ENCODE data around the gene UBE2E2. TPM values are rescaled to one million over a fixed set of nuclear protein-coding genes. Genes with fewer than 3 reads are reported as not detected.

Gene UBE2E2
- total RNA-seq, 2 experiments from 2014 or later, result 0.55 to 1.3 TPM

GRCh38 chr3:23495507-23495906, 292.4 kb downstream of the UBE2E2 start:
- DNase-seq, result no peak
- ChIA-PET POLR2A (no interaction called here), CTCF (no interaction called here)
- no peaks in the 10 kb centered on the region for H3K27me3 Mint-ChIP-seq
- no peak overlapping the region for H3K27ac Mint-ChIP-seq
- H3K4me3 Mint-ChIP-seq, result no peak overlapping the region
- no peaks in the 10 kb centered on the region for H3K36me3 Mint-ChIP-seq (ENCODE audit: low read depth)
- H3K4me1 Mint-ChIP-seq, result no peaks in the 10 kb centered on the region
- no peaks in the 10 kb centered on the region for H3K9me3 Mint-ChIP-seq

- Mint-ChIP-seq H3K4me1 (no peaks in the 10 kb centered on the region), H3K9me3 (no peaks in the 10 kb centered on the region), H3K36me3 (ENCODE audit: low read depth) (no peaks in the 10 kb centered on the region), H3K27me3 (no peaks in the 10 kb centered on the region), H3K4me3 (no peak overlapping the region), H3K27ac (no peak overlapping the region)
- DNase-seq, result no peak
- CTCF ChIA-PET, result no interaction called here
- POLR2A ChIA-PET, result no interaction called here
Observed at GRCh38 chr3:23496165-23496564, 293.0 kb downstream of the UBE2E2 start.

- CTCF ChIA-PET, result no interaction called here
- H3K4me3 Mint-ChIP-seq, result no peak overlapping the region
- POLR2A ChIA-PET, result no interaction called here
- DNase-seq, result no peak
- H3K9me3 Mint-ChIP-seq, result no peaks in the 10 kb centered on the region
- no peaks in the 10 kb centered on the region for H3K4me1 Mint-ChIP-seq
- no peaks in the 10 kb centered on the region for H3K36me3 Mint-ChIP-seq (ENCODE audit: low read depth)
- no peak overlapping the region for H3K27ac Mint-ChIP-seq
- no peaks in the 10 kb centered on the region for H3K27me3 Mint-ChIP-seq
Observed at GRCh38 chr3:23497156-23497555, 294.0 kb downstream of the UBE2E2 start.

GRCh38 chr3:23501201-23501802, 298.2 kb downstream of the UBE2E2 start:
- ChIA-PET CTCF (no interaction called here), POLR2A (no interaction called here)
- H3K27ac Mint-ChIP-seq, result no peak overlapping the region
- no peaks in the 10 kb centered on the region for H3K36me3 Mint-ChIP-seq (ENCODE audit: low read depth)
- H3K27me3 Mint-ChIP-seq, result no peaks in the 10 kb centered on the region
- H3K9me3 Mint-ChIP-seq, result no peaks in the 10 kb centered on the region
- H3K4me1 Mint-ChIP-seq, result no peaks in the 10 kb centered on the region
- H3K4me3 Mint-ChIP-seq, result no peak overlapping the region
- no peak for DNase-seq

GRCh38 chr3:23508464-23508863, 305.3 kb downstream of the UBE2E2 start:
- Mint-ChIP-seq H3K36me3 (ENCODE audit: low read depth) (no peaks in the 10 kb centered on the region), H3K9me3 (no peaks in the 10 kb centered on the region), H3K4me1 (no peaks in the 10 kb centered on the region), H3K4me3 (no peak overlapping the region), H3K27ac (no peak overlapping the region), H3K27me3 (no peaks in the 10 kb centered on the region)
- ChIA-PET POLR2A (no interaction called here), CTCF (no interaction called here)
- no peak for DNase-seq

GRCh38 chr3:23518441-23518840, 315.3 kb downstream of the UBE2E2 start:
- Mint-ChIP-seq H3K9me3 (no peaks in the 10 kb centered on the region), H3K27me3 (no peaks in the 10 kb centered on the region), H3K36me3 (ENCODE audit: low read depth) (no peaks in the 10 kb centered on the region), H3K4me1 (no peaks in the 10 kb centered on the region), H3K4me3 (no peak overlapping the region), H3K27ac (no peak overlapping the region)
- POLR2A ChIA-PET, result no interaction called here
- CTCF ChIA-PET, result no interaction called here
- DNase-seq, result no peak

GRCh38 chr3:23519314-23520208, 316.4 kb downstream of the UBE2E2 start:
- CTCF ChIA-PET, result no interaction called here
- no peak overlapping the region for H3K4me3 Mint-ChIP-seq
- no peaks in the 10 kb centered on the region for H3K27me3 Mint-ChIP-seq
- no peaks in the 10 kb centered on the region for H3K36me3 Mint-ChIP-seq (ENCODE audit: low read depth)
- H3K9me3 Mint-ChIP-seq, result no peaks in the 10 kb centered on the region
- POLR2A ChIA-PET, result no interaction called here
- H3K27ac Mint-ChIP-seq, result no peak overlapping the region
- no peak for DNase-seq
- H3K4me1 Mint-ChIP-seq, result no peaks in the 10 kb centered on the region

GRCh38 chr3:23527326-23527725, 324.2 kb downstream of the UBE2E2 start:
- CTCF ChIA-PET, result no interaction called here
- H3K4me1 Mint-ChIP-seq, result no peaks in the 10 kb centered on the region

GRCh38 chr3:23533596-23533995, 330.5 kb downstream of the UBE2E2 start:
- CTCF ChIA-PET, result interaction anchor here (1.1 kb wide), 1 partner anchor 68 kb away, joined by 4 read pairs; no protein-coding TSS in a partner anchor
- no peaks in the 10 kb centered on the region for H3K4me1 Mint-ChIP-seq

More at GRCh38 chr3:23527326-23527725, 324.2 kb downstream of the UBE2E2 start:
- no peaks in the 10 kb centered on the region for H3K36me3 Mint-ChIP-seq (ENCODE audit: low read depth)
- H3K27me3 Mint-ChIP-seq, result no peaks in the 10 kb centered on the region
- H3K27ac Mint-ChIP-seq, result no peak overlapping the region
- no peaks in the 10 kb centered on the region for H3K9me3 Mint-ChIP-seq
- POLR2A ChIA-PET, result no interaction called here
- DNase-seq, result no peak
- H3K4me3 Mint-ChIP-seq, result no peak overlapping the region

GRCh38 chr3:23533996-23534395, 330.9 kb downstream of the UBE2E2 start:
- CTCF ChIA-PET, result no interaction called here

More at GRCh38 chr3:23533596-23533995, 330.5 kb downstream of the UBE2E2 start:
- DNase-seq, result no peak
- no peaks in the 10 kb centered on the region for H3K36me3 Mint-ChIP-seq (ENCODE audit: low read depth)
- H3K27me3 Mint-ChIP-seq, result no peaks in the 10 kb centered on the region
- no peak overlapping the region for H3K4me3 Mint-ChIP-seq
- no peak overlapping the region for H3K27ac Mint-ChIP-seq
- POLR2A ChIA-PET, result no interaction called here
- no peaks in the 10 kb centered on the region for H3K9me3 Mint-ChIP-seq

GRCh38 chr3:23537101-23537551, 334.0 kb downstream of the UBE2E2 start:
- DNase-seq, result no peak
- Mint-ChIP-seq H3K36me3 (ENCODE audit: low read depth) (no peaks in the 10 kb centered on the region), H3K4me1 (no peaks in the 10 kb centered on the region), H3K27me3 (no peaks in the 10 kb centered on the region), H3K4me3 (no peak overlapping the region), H3K9me3 (no peaks in the 10 kb centered on the region), H3K27ac (no peak overlapping the region)
- ChIA-PET POLR2A (no interaction called here), CTCF (no interaction called here)

More at GRCh38 chr3:23533996-23534395, 330.9 kb downstream of the UBE2E2 start:
- POLR2A ChIA-PET, result no interaction called here
- Mint-ChIP-seq H3K4me1 (no peaks in the 10 kb centered on the region), H3K36me3 (ENCODE audit: low read depth) (no peaks in the 10 kb centered on the region), H3K27me3 (no peaks in the 10 kb centered on the region), H3K9me3 (no peaks in the 10 kb centered on the region), H3K4me3 (no peak overlapping the region), H3K27ac (no peak overlapping the region)
- no peak for DNase-seq

- Mint-ChIP-seq H3K9me3 (no peaks in the 10 kb centered on the region), H3K4me3 (no peak overlapping the region), H3K27ac (no peak overlapping the region), H3K4me1 (no peaks in the 10 kb centered on the region), H3K36me3 (ENCODE audit: low read depth) (no peaks in the 10 kb centered on the region), H3K27me3 (no peaks in the 10 kb centered on the region)
- POLR2A ChIA-PET, result no interaction called here
- no peak for DNase-seq
- CTCF ChIA-PET, result no interaction called here
Observed at GRCh38 chr3:23539185-23539584, 336.1 kb downstream of the UBE2E2 start.

GRCh38 chr3:23540600-23540999, 337.5 kb downstream of the UBE2E2 start:
- Mint-ChIP-seq H3K27me3 (no peaks in the 10 kb centered on the region), H3K9me3 (no peaks in the 10 kb centered on the region), H3K27ac (no peak overlapping the region), H3K4me1 (no peaks in the 10 kb centered on the region), H3K4me3 (no peak overlapping the region), H3K36me3 (ENCODE audit: low read depth) (no peaks in the 10 kb centered on the region)
- DNase-seq, result no peak
- POLR2A ChIA-PET, result no interaction called here
- CTCF ChIA-PET, result no interaction called here

GRCh38 chr3:23542079-23542478, 339.0 kb downstream of the UBE2E2 start:
- Mint-ChIP-seq H3K4me1 (no peaks in the 10 kb centered on the region), H3K36me3 (ENCODE audit: low read depth) (no peaks in the 10 kb centered on the region), H3K27ac (no peak overlapping the region), H3K27me3 (no peaks in the 10 kb centered on the region), H3K9me3 (no peaks in the 10 kb centered on the region), H3K4me3 (no peak overlapping the region)
- ChIA-PET POLR2A (no interaction called here), CTCF (no interaction called here)
- DNase-seq, result no peak
